LNCAP (cell line): ENCODE measurements around the gene CLEC2B.

Experiments used
- TF ChIP-seq, protein P1 (sequence below): fragments of 450-650 bp; IDR thresholded peaks from 2 replicates; pipeline ENCODE4 v1.5.1; 2017; ENCODE audit warnings: mild to moderate bottlenecking

The CLEC2B gene

GRCh38 chr12:9806714-9807113 lies 62.4 kb downstream of the CLEC2B start:
- TF ChIP-seq, protein P1, sequence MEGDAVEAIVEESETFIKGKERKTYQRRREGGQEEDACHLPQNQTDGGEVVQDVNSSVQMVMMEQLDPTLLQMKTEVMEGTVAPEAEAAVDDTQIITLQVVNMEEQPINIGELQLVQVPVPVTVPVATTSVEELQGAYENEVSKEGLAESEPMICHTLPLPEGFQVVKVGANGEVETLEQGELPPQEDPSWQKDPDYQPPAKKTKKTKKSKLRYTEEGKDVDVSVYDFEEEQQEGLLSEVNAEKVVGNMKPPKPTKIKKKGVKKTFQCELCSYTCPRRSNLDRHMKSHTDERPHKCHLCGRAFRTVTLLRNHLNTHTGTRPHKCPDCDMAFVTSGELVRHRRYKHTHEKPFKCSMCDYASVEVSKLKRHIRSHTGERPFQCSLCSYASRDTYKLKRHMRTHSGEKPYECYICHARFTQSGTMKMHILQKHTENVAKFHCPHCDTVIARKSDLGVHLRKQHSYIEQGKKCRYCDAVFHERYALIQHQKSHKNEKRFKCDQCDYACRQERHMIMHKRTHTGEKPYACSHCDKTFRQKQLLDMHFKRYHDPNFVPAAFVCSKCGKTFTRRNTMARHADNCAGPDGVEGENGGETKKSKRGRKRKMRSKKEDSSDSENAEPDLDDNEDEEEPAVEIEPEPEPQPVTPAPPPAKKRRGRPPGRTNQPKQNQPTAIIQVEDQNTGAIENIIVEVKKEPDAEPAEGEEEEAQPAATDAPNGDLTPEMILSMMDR: no peak

- TF ChIP-seq, protein P1: no peak
Observed at GRCh38 chr12:9805883-9806282, 63.3 kb downstream of the CLEC2B start.
